Endothelial cell of umbilical vein (primary cell): ENCODE data around the gene TMEM82.

Experiments used
- CTCF ChIP-seq, 2 donors: IDR thresholded peaks; 1 replicate in 1 of 2; 2 replicates in 1 of 2; pipeline ENCODE4 v1.5.1; 2011; ENCODE audit warnings: low read length in 2 of 2, mild to moderate bottlenecking in 2 of 2, moderate library complexity in 2 of 2, control low read depth in 1 of 2, inconsistent platforms in 1 of 2, low read depth in 1 of 2; ENCODE audit not compliant: insufficient read depth in 1 of 2; ENCODE audit errors: extremely low read depth in 1 of 2
- JUN ChIP-seq: IDR thresholded peaks from 2 replicates; pipeline ENCODE4 v1.6.1; 2011; ENCODE audit warnings: borderline replicate concordance, low read depth; ENCODE audit not compliant: insufficient read length, insufficient read depth
- POLR2A ChIP-seq: IDR thresholded peaks from 2 replicates; pipeline ENCODE4 v1.6.1; 2012; ENCODE audit warnings: low read depth, mild to moderate bottlenecking, control low read depth, low read length

- TF ChIP-seq JUN (no peak), CTCF (IDR thresholded peaks at IDR 0.05; ENCODE audit: extremely low read depth in 1 of 2, insufficient read depth in 1 of 2, low read depth in 1 of 2, low read length in 2 of 2) (no peak), POLR2A (no peak)
Measured at GRCh38 chr1:15698201-15698600, 44.1 kb upstream of the TMEM82 start.
